Activated T-cell treated with anti-CD3 and anti-CD28 coated beads for 4 hours (primary cell): ENCODE data around the gene MTAP.
A peak's percentile ranks its signal among the peaks of the same experiment; 100 is the strongest.

Source experiments
- DNase-seq: peaks from one replicate; pipeline ENCODE4 v3.0.0-alpha.2; 2020

MTAP gene

GRCh38 chr9:21974343-21974721, 171.9 kb downstream of the MTAP start:
- DNase-seq: no peak

GRCh38 chr9:21974722-21975409, 172.4 kb downstream of the MTAP start:
- DNase-seq: peak; percentile 61

DNA sequence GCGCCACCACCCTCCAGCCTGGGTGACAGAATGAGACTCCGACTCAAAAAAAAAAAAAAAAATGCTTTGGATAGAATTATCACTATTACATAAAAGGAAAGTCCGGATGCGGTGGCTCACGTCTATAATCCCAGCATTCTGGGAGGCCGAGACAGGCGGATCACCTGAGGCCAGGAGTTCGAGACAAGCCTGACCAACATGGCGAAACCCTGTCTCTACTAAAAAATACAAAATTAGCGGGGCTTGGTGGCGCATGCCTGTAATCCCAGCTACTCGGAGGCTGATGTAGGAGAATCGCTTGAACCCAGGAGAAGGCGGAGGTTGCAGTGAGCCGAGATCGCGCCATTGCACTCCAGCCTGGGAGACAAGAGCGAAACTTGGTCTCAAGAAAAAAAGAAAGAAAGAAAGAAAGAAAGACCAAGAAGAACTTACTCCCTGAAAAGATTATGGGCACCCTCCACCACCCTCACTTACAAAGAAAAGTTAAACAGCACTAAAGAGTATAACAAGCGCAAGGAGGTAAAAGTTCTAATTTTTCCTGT, 174.0 kb downstream of the MTAP start:
- no peak for DNase-seq

DNA sequence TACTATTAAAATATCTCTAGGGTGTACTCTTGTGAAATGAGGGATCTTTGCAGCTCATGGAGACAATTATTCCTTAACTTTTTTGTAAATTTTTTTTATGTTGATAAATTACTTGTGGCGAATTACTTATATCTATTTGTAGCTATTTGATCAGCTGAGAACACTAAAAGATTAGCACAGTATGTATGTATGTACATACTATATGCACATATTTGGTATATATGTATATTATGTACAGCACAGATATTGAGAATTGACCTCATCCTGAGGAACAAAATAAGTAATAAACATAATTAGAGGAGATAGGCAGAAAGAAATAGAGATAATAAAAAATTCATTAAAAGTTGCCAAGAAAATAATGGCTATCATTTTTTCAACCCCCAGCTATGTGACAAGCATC, 180.0 kb downstream of the MTAP start:
- DNase-seq: no peak

DNA sequence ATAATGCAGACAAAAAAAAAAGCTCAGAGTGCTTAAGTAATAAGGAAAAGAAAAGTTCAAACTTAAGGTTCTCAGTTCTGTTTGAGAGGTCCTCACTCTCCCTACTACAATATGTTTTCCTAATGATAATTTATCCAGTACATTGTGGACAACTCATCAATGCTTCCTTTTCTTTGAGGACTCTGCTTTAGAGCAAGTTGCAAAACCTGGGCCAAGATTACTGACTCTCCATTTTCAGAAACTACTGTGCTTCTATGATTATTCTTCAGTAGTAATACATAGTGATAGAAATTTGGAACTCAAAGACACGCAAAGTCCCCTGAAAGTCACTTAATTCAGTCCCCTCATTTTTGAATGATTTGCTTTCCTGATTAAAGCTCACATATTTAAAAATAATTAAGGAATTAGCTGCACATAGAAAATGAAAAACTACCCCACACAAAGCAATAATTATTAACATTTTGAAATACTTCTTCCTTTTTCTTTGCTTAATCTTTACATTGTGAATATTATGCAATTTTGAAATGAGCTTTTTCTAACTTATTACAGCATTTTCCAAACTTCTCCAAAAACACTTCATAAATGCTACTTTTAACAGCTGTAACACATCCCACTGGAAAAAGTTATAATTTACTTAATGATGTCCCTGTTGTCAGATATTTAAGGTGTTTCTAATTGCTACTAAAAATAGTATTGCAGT, 180.6 kb downstream of the MTAP start:
- DNase-seq: no peak

DNA sequence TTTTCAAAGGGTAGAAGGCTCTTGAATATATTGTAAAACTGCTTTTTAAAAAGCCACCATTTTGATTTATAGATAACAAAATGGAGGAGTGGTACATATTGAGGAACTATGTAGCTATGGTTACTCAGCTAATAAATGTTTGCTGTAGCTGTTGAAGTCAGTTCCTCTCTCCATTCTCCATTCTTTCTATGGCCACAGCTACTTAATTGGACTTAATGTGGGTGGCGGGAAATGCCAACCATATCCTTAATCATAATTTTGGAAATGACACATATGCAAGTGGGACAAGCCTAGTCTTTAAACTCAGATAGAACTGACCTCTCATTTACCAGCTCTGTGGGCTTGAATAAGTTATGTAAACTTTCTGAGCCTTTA, 181.1 kb downstream of the MTAP start:
- no peak for DNase-seq

DNA sequence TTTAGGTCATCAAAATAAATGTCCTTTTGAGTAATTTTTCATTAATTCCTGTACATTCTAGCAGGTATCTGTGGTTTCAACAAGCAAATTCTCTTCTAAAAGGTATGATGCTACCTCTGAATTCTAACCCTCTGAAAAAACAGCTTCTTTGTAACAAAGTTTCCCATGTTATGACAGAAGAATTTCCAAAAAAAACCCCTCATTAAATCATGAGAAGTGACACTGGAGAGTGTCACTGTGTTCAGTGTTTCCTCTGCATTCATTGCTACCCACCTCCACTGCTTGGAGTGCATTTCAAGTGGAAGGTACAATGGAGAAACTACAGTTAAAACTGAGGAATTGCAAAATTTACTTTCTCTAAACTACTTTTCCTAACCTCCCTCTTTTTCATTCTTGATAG, 181.7 kb downstream of the MTAP start:
- no peak for DNase-seq

GRCh38 chr9:21985964-21986667, 183.7 kb downstream of the MTAP start:
- DNase-seq: no peak
